H9 (cell line): Measurements from ENCODE around the gene DNAH12. TPM values are rescaled to one million over a fixed set of nuclear protein-coding genes. Genes with fewer than 3 reads are reported as not detected.

Source experiments
- DNase-seq: peaks from one replicate; pipeline ENCODE4 v3.0.0-alpha.2; 2017
- H2AFZ ChIP-seq: one replicate; pipeline ENCODE4 v1.6.1; 2013; ENCODE audit warnings: mild to moderate bottlenecking, low read length, control low read depth, moderate library complexity
- H2AK5ac ChIP-seq: 2 replicates; pipeline ENCODE4 v1.6.1; 2013; ENCODE audit warnings: low read length, control low read depth, mixed read lengths; ENCODE audit not compliant: insufficient read length
- H2BK120ac ChIP-seq: one replicate; pipeline ENCODE4 v1.6.1; 2013; ENCODE audit warnings: low read depth, mild to moderate bottlenecking, low read length, control low read depth, inconsistent platforms; ENCODE audit not compliant: poor library complexity, severe bottlenecking
- H2BK12ac ChIP-seq: 2 replicates; pipeline ENCODE4 v1.6.1; 2013; ENCODE audit warnings: low read length, control low read depth, mixed read lengths, low read depth; ENCODE audit not compliant: insufficient read length
- H2BK15ac ChIP-seq: 2 replicates; pipeline ENCODE4 v1.6.1; 2013; ENCODE audit warnings: low read depth, low read length, control low read depth
- H2BK20ac ChIP-seq: one replicate; pipeline ENCODE4 v1.6.1; 2013; ENCODE audit warnings: low read depth, mild to moderate bottlenecking, low read length, control low read depth, inconsistent platforms; ENCODE audit not compliant: poor library complexity, severe bottlenecking
- H2BK5ac ChIP-seq: 2 replicates; pipeline ENCODE4 v1.6.1; 2013; ENCODE audit warnings: low read length, control low read depth, mixed read lengths; ENCODE audit not compliant: insufficient read length
- H3K14ac ChIP-seq: 2 replicates; pipeline ENCODE4 v1.6.1; 2013; ENCODE audit warnings: low read length, control low read depth; ENCODE audit not compliant: insufficient read depth
- H3K18ac ChIP-seq: 2 replicates; pipeline ENCODE4 v1.6.1; 2013; ENCODE audit warnings: low read depth, mild to moderate bottlenecking, mixed read lengths, low read length, control low read depth; ENCODE audit not compliant: insufficient read length
- H3K23ac ChIP-seq: 2 replicates; pipeline ENCODE4 v1.6.1; 2013; ENCODE audit warnings: low read length, control low read depth, mixed read lengths, low read depth; ENCODE audit not compliant: insufficient read length
- H3K23me2 ChIP-seq: 2 replicates; pipeline ENCODE4 v1.6.1; 2013; ENCODE audit warnings: low read depth, mild to moderate bottlenecking, mixed read lengths, low read length, control low read depth; ENCODE audit not compliant: insufficient read length, poor library complexity, severe bottlenecking
- H3K27ac ChIP-seq: 2 replicates; pipeline ENCODE4 v1.5.1; 2013; ENCODE audit warnings: low read length, control low read depth, mixed read lengths, low read depth; ENCODE audit not compliant: insufficient read length
- H3K27me3 ChIP-seq: 2 replicates; pipeline ENCODE4 v1.6.1; 2013; ENCODE audit warnings: low read length, control low read depth, inconsistent platforms; ENCODE audit not compliant: insufficient read depth
- H3K4ac ChIP-seq: 2 replicates; pipeline ENCODE4 v1.6.1; 2013; ENCODE audit warnings: low read depth, mild to moderate bottlenecking, control low read depth, inconsistent platforms, low read length, moderate library complexity
- H3K4me1 ChIP-seq: 2 replicates; pipeline ENCODE4 v1.6.1; 2013; ENCODE audit warnings: low read length, control low read depth, inconsistent platforms; ENCODE audit not compliant: insufficient read depth
- H3K4me2 ChIP-seq: 2 replicates; pipeline ENCODE4 v1.6.1; 2013; ENCODE audit warnings: low read length, control low read depth, mixed read lengths; ENCODE audit not compliant: insufficient read length, insufficient read depth
- H3K56ac ChIP-seq: 2 replicates; pipeline ENCODE4 v1.6.1; 2013; ENCODE audit warnings: low read depth, mild to moderate bottlenecking, mixed read lengths, low read length, control low read depth; ENCODE audit not compliant: insufficient read length
- H3K79me1 ChIP-seq: 2 replicates; pipeline ENCODE4 v1.6.1; 2013; ENCODE audit warnings: low read depth, mild to moderate bottlenecking, moderate library complexity, low read length, control low read depth, inconsistent platforms; ENCODE audit not compliant: insufficient read depth, poor library complexity, severe bottlenecking
- H3K79me2 ChIP-seq: 2 replicates; pipeline ENCODE4 v1.6.1; 2013; ENCODE audit warnings: low read length, control low read depth, inconsistent platforms; ENCODE audit not compliant: insufficient read depth
- H3K9ac ChIP-seq: 2 replicates; pipeline ENCODE4 v1.6.1; 2013; ENCODE audit warnings: low read length, control low read depth, mixed read lengths; ENCODE audit not compliant: insufficient read length; ENCODE audit errors: extremely low read depth
- H3K9me3 ChIP-seq: one replicate; pipeline ENCODE4 v1.6.1; 2013; ENCODE audit warnings: low read depth, low read length, inconsistent platforms; ENCODE audit not compliant: control insufficient read depth
- H3T11ph ChIP-seq: one replicate; pipeline ENCODE4 v1.6.1; 2013; ENCODE audit warnings: mild to moderate bottlenecking, low read length, control low read depth, inconsistent platforms
- H4K20me1 ChIP-seq: one replicate; pipeline ENCODE4 v1.6.1; 2013; ENCODE audit not compliant: control insufficient read depth, insufficient read length, insufficient read depth
- H4K5ac ChIP-seq: 2 replicates; pipeline ENCODE4 v1.6.1; 2013; ENCODE audit warnings: low read depth, mild to moderate bottlenecking, mixed read lengths, low read length, control low read depth; ENCODE audit not compliant: insufficient read length
- H4K8ac ChIP-seq: replicated peaks from 2 replicates; pipeline ENCODE4 v1.6.1; 2013; ENCODE audit warnings: low read length, control low read depth, mixed read lengths, low read depth; ENCODE audit not compliant: insufficient read length
- H4K91ac ChIP-seq: 2 replicates; pipeline ENCODE4 v1.6.1; 2013; ENCODE audit warnings: low read depth, mild to moderate bottlenecking, moderate library complexity, mixed read lengths, low read length, control low read depth; ENCODE audit not compliant: insufficient read length
- H3K27ac Mint-ChIP-seq, 3 experiments: 2 replicates in 2 of 3; 3 replicates in 1 of 3; pipeline ENCODE4 v1.8.0; 2020 to 2021; ENCODE audit warnings: mixed read lengths in 3 of 3, mild to moderate bottlenecking in 1 of 3, moderate library complexity in 1 of 3
- H3K27me3 Mint-ChIP-seq: 2 replicates; pipeline ENCODE4 v1.8.0; 2021; ENCODE audit warnings: low read depth, mild to moderate bottlenecking, moderate library complexity, mixed read lengths
- H3K36me3 Mint-ChIP-seq, 3 experiments: 2 replicates in 2 of 3; 3 replicates in 1 of 3; pipeline ENCODE4 v1.8.0; 2020 to 2021; ENCODE audit warnings: low read depth in 3 of 3, mixed read lengths in 3 of 3; ENCODE audit not compliant: insufficient read depth in 1 of 3
- H3K4me1 Mint-ChIP-seq, 2 experiments: 2 replicates each; pipeline ENCODE4 v1.8.0; 2020; ENCODE audit warnings: mixed read lengths in 2 of 2
- H3K4me3 Mint-ChIP-seq, 2 experiments: 2 replicates in 1 of 2; 3 replicates in 1 of 2; pipeline ENCODE4 v1.8.0; 2020 to 2021; ENCODE audit warnings: mild to moderate bottlenecking in 2 of 2, mixed read lengths in 2 of 2, moderate library complexity in 1 of 2
- H3K9me3 Mint-ChIP-seq, 2 experiments: 2 replicates in 1 of 2; 3 replicates in 1 of 2; pipeline ENCODE4 v1.8.0; 2020; ENCODE audit warnings: mild to moderate bottlenecking in 2 of 2, mixed read lengths in 2 of 2, moderate library complexity in 1 of 2
- CTCF ChIP-seq: fragments of 200-600 bp; sonication (generic); conservative IDR thresholded peaks from 3 replicates; pipeline ENCODE4 v1.8.0; 2021; ENCODE audit warnings: antibody characterized with exemption, mild to moderate bottlenecking
- WGBS: extraction: QIAGEN DNeasy Blood & Tissue Kit; methylation state at CpG from one replicate; pipeline ENCODE4 v1.1.7; 2013; ENCODE audit warnings: missing lambda C conversion rate, low lambda C conversion rate, mixed read lengths; ENCODE audit not compliant: insufficient read length; ENCODE audit errors: extremely low coverage; 5-methylcytosine and 5-hydroxymethylcytosine counted together
- total RNA-seq: library from RNA; stranded (reverse); gene quantifications from 2 replicates; pipeline ENCODE4 v1.2.1, GENCODE V29; 2021

DNAH12 gene
- total RNA-seq, 1 experiment from 2014 or later: not detected

GRCh38 chr3:57512166-57512565 lies 32.0 kb downstream of the DNAH12 start:
- Histone ChIP-seq H2AFZ (no peak overlapping the region), H2BK5ac (no peak overlapping the region), H3K23ac (no peak overlapping the region), H3K4ac (no peak overlapping the region), H4K91ac (no peak overlapping the region), H3K27ac (no peak overlapping the region), H2AK5ac (no peak overlapping the region), H3K4me2 (no peak overlapping the region), H3K14ac (no peak overlapping the region), H3K23me2 (no peaks in the 10 kb centered on the region), H3K56ac (no peak overlapping the region), H3T11ph (no peak overlapping the region), H3K9me3 (no peaks in the 10 kb centered on the region), H4K8ac (no peak overlapping the region), H3K18ac (no peak overlapping the region), H3K9ac (no peak overlapping the region), H2BK12ac (no peak overlapping the region), H3K27me3 (no peaks in the 10 kb centered on the region), H3K79me1 (no peaks in the 10 kb centered on the region), H2BK15ac (no peak overlapping the region), H2BK120ac (no peak overlapping the region), H4K20me1 (no peaks in the 10 kb centered on the region), H3K4me1 (no peaks in the 10 kb centered on the region), H4K5ac (no peak overlapping the region), H3K79me2 (no peaks in the 10 kb centered on the region), H2BK20ac (no peak overlapping the region)
- Mint-ChIP-seq H3K36me3 (no peaks in the 10 kb centered on the region), H3K4me1 (no peaks in the 10 kb centered on the region), H3K27me3 (peaks cover 2% of the 10 kb centered on the region; the same call in 1 of the 2 replicates), H3K9me3 (no peaks in the 10 kb centered on the region), H3K27ac (no peak overlapping the region), H3K4me3 (no peak overlapping the region)
- no CpG with 5 or more reads among the region's 2 CpGs for WGBS
- no peak for DNase-seq
- no peak for TF ChIP-seq CTCF
